ENCODE measurements around the gene CCNI2.

Gene CCNI2

GRCh38 chr5:132750471-132751230 lies 3.4 kb downstream of the CCNI2 start:
- DNase-seq, result no peak

GRCh38 chr5:132751444-132751843 lies 4.2 kb downstream of the CCNI2 start:
- DNase-seq, result no peak

DNA sequence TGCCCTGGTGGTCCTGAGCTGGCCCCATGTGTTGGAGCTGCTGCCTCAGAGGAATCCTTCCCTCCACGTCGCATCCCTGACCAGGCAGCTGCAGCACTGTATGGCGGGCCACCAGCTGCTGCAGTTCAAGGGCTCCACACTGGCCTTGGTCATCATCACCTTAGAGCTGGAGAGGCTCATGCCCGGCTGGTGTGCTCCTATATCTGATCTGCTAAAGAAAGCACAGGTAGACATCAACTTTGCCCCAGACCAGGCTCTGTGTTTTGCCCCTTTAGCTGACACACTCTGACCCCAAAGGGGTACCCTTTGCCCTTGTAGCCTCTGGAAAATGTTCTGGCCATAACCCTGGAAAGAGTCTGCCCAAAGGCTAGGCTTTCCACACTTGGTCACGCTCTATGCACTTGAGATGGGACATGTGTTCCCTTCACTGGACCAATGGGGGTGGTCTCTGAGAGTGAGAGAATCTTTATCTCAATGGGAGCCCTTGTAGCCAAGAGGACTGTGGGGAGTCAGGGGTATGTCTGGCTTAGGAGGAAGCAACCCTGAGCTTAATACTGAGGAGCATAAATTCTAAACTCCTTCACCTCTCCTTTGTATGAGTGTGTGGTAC lies 4.8 kb downstream of the CCNI2 start:
- no peak for DNase-seq

DNA sequence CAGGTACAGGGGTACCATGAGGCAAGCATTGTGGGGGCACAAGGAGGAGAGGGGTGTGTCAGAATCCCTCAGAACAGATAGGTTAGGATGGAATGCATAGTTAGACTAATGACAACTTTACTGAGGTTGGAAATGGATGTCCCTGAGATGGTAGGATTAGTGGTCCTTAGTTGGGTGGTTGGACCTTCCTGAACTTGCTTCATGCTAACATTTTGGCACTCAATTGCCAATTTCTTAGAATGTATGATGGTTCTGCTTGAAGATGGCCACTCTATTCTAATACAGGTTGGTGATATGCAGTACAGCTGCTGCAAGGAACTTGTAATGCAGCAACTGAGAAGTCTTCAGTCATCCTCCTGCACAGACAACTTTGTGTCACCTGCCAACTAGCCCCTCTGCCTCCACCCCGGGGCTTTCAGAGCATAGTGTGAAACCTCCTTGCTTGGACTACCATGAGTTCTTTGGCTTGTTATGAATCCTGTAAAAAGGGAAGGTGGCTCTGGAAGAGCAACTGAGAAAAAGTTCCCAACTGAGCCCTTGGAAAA lies 5.4 kb downstream of the CCNI2 start:
- DNase-seq, result no peak

DNA sequence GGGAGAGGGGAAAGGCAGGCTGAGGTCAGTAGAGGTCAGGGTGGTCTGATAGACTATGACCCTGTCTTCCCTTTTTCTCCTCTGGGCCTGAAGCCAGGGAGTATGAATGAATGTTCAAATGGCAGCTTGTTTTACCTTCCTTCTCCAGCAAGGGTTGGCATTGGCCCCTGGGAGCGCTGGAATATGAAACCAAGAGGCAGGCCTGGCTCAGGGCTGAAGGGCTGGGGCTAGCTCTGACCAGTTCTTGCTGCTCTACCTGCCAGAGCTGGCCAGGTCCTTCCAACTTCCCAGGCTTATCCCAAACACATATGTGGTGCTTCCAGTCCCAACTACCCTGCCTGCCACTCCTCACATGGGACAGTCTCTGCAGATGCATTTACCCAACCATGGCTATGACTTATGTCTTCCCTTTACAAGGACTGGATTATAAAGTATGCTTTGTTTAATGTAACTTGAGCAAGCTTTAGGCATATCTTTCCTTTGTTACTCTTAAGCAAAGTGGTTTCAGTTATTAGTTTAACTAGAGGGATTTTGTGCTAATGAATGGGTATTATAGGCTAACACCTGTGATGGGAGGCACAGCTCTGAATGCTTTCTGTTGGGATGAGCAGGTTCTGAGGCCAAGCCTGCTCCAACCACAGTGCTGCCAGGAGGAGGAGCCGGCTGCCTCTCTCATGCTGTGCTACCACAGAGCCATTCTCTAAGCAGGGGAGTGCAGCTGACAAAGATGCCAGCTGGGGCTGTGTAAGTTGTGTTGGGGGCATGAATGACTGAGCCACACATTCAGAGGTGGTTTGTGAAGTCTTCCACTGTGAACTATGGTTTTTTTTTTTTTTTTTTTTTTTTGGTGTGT lies 6.1 kb downstream of the CCNI2 start:
- DNase-seq, result no peak

- DNase-seq, result no peak
Measured at GRCh38 chr5:132754111-132754510, 6.9 kb downstream of the CCNI2 start.

GRCh38 chr5:132754947-132755346 lies 7.7 kb downstream of the CCNI2 start:
- no peak for DNase-seq

- no peak for DNase-seq
Measured at GRCh38 chr5:132756542-132756941, 9.3 kb downstream of the CCNI2 start.

DNA sequence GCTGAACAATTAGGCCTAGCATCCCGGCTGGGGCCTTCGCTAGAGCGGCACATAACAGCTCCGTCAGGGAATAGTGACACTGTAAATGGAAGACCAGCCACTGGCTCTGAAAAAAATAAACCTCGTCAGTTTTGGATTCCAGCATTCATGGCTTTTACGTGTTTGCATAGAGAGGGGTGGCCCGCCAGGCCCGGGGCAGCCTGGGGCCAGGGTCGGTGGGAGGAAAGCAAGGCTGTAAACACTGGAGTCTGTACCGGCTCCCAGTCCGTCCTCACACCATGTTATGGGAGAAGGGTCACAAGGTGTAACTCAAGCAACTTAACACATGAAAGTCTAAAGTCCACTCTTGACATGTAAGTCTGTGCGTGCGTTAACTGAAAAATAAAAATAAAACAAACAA lies 11.2 kb downstream of the CCNI2 start:
- DNase-seq, result no peak

GRCh38 chr5:132759114-132760048 lies 12.2 kb downstream of the CCNI2 start:
- no peak for DNase-seq

GRCh38 chr5:132760049-132760420 lies 12.8 kb downstream of the CCNI2 start:
- DNase-seq, result no peak

DNA sequence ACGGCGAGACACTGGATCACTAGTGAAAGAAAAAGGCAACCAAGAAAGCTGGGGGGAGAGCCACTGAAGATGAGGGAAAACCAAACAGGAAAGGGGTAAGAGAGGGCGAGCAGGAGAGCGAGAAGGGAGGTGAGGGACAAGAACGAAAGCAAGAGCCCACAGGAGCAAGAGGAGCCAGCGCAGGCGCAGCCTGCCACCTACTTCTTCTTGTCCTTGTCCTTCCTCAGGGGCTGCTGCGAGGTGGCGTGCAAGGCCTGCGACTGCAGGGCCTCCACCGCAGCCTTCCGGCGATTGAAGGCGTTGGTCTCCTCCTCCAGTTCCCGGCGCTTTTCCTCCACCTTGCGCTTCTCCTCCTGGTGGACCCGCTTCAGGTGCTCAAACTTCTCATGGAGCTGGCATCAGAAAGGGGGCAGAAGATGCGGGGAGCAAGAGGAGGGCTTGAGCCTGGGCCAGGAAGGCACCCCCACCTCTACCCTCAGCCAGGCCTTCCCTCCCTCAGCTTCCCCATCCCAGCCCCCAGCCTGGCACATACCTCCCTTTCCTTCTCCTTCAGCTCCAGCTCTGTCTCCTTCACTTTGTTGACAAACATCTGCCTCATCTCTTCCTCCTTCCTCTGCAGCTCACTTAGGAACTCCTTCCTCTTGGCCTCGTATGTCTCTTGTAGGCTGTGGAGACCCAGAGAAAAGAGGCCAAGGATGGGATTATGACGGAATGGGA lies 13.5 kb downstream of the CCNI2 start:
- DNase-seq, result no peak

DNA sequence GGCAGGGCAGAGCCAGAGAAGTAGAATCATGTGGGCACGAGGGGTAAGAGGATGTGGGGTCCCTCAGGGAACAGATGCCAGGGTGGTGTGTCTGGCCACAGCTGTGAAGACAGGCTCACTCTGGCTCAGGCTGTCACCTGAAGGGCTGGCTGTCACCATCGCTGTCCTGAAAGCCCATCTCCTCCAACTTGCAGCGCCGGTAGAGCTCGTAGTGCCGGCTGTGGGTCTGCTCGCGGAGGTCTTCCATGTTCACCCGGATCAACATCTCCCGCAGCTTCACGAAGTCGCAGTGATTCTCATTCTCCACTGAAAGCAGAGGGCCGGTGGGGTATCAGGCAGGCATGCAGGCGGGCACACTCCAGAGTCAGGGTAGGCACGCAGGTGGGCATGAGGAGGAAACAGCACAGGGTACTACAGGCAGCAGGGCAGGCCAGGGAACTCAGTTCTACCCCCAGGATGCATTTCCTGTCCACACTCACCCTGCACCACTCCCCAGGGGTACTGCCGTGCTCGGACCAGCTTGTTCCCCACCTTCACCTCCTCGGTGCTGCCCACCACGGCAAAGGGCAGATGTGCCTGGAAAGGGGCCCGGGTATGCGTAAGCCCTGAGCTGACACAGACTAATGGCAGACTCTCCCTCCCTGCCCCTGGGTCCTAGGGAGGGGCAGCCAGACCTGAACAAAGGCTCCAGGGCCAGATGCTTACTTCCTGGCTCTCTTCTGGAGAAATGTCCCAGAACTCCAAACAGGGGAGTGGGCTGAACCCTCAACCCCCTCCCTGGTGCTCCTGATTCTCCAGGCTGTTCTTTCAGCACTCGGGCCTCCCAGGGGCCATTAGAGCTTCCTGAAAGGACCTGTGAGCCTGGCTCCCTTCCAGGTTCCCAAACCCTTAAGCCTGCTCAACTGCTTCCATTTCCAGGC lies 14.4 kb downstream of the CCNI2 start:
- no peak for DNase-seq

GRCh38 chr5:132762246-132763000 lies 15.2 kb downstream of the CCNI2 start:
- no peak for DNase-seq

GRCh38 chr5:132763181-132764036 lies 16.2 kb downstream of the CCNI2 start:
- no peak for DNase-seq

GRCh38 chr5:132764051-132764450 lies 16.8 kb downstream of the CCNI2 start:
- no peak for DNase-seq

GRCh38 chr5:132764671-132765238 lies 17.5 kb downstream of the CCNI2 start:
- no peak for DNase-seq

DNA sequence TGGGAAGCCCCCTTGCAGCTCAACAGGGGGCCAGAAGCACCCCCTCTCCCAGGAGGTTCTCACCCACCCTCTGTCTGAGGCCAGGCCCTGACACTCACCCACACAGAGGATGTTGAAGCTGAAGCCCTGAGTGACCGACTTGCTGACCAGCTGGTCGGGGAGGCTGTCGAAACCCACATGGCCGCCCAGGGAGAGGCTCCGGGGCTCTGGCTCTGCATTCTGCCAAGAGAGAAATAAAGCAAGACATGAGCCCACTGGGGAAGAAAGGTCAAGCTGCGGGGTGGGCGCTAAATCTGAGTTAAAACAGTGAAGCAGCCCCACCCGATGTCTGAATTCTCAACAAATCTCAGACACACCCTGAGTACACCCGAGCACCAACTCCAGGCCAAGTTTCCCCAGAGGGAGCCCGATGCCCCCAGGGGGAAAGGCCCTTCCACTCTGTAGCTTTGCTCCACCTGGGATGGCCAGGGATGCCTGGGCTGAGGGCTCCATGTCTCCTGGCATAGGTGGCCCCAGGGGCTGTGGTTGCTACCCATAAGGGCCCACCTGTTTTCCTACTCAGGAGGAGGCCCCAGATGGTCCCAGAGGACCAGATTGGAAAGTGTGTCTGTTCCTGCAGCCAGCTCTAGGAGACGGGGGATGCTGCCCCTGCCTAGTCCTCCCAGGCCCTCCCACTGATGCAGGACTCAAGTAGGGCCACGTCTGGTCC lies 18.2 kb downstream of the CCNI2 start:
- no peak for DNase-seq
